IMR-90 (cell line): ENCODE data around the gene BBIP1. TPM values are rescaled to one million over a fixed set of nuclear protein-coding genes. Genes with fewer than 3 reads are reported as not detected.

Experiments
- ATAC-seq: fragments of 200-7000 bp; cut with Tn5 transposase; 2 replicates; pipeline ENCODE4 v1.9.1; 2020; ENCODE audit warnings: low read depth, mild to moderate bottlenecking, moderate library complexity
- BruUV-seq: library from RNA; stranded (reverse); fragments of 400-500 nt; replicated peaks from 2 replicates; lab custom pipeline; 2021; lab: Mats Ljungman, UMichigan
- CTCF ChIA-PET: fragments of 300-600 bp; formaldehyde crosslinking; extraction: SDS; loops from one replicate; lab custom pipeline; 2021; ENCODE audit warnings: antibody characterized with exemption; lab: Yijun Ruan, JAX
- POLR2A ChIA-PET: fragments of 300-600 bp; sonication (Branson Sonifier 250); formaldehyde crosslinking; loops from one replicate; lab custom pipeline; 2022; ENCODE audit warnings: antibody characterized with exemption; ENCODE audit not compliant: unreplicated experiment; lab: Charles Lee
- DNase-seq: peaks from one replicate; pipeline ENCODE4 v3.0.0; 2013
- H2AFZ ChIP-seq: replicated peaks from 2 replicates; pipeline ENCODE3; 2013; ENCODE audit warnings: low read length, mild to moderate bottlenecking; ENCODE audit not compliant: poor library complexity
- H2AK5ac ChIP-seq: 2 replicates; pipeline ENCODE4 v1.6.1; 2013; ENCODE audit warnings: low read depth, low read length, inconsistent platforms
- H2AK9ac ChIP-seq: replicated peaks from 2 replicates; pipeline ENCODE3; 2013; ENCODE audit warnings: mild to moderate bottlenecking, low read depth, low read length, moderate library complexity; ENCODE audit not compliant: poor library complexity
- H2BK120ac ChIP-seq: 2 replicates; pipeline ENCODE4 v1.6.1; 2013; ENCODE audit warnings: low read depth, low read length, inconsistent platforms
- H2BK15ac ChIP-seq: 3 replicates; pipeline ENCODE4 v1.6.1; 2013; ENCODE audit warnings: low read depth, low read length, inconsistent platforms
- H2BK20ac ChIP-seq: 2 replicates; pipeline ENCODE4 v1.6.1; 2013; ENCODE audit warnings: low read depth, mild to moderate bottlenecking, inconsistent platforms, low read length, moderate library complexity
- H2BK5ac ChIP-seq: 2 replicates; pipeline ENCODE4 v1.6.1; 2013; ENCODE audit warnings: mild to moderate bottlenecking, low read depth, low read length, inconsistent platforms; ENCODE audit not compliant: poor library complexity, severe bottlenecking
- H3K14ac ChIP-seq: replicated peaks from 2 replicates; pipeline ENCODE4 v1.6.1; 2013; ENCODE audit warnings: low read depth, low read length, inconsistent platforms
- H3K18ac ChIP-seq: 2 replicates; pipeline ENCODE4 v1.6.1; 2013; ENCODE audit warnings: low read depth, low read length, control low read depth
- H3K23ac ChIP-seq: 2 replicates; pipeline ENCODE4 v1.6.1; 2013; ENCODE audit warnings: low read depth, low read length, inconsistent platforms
- H3K27ac ChIP-seq: 2 replicates; pipeline ENCODE4 v1.5.1; 2013; ENCODE audit warnings: mild to moderate bottlenecking, control low read depth, low read length; ENCODE audit not compliant: insufficient read depth
- H3K27me3 ChIP-seq: 2 replicates; pipeline ENCODE4 v1.6.1; 2013; ENCODE audit warnings: low read length; ENCODE audit not compliant: control insufficient read depth, insufficient read depth
- H3K36me3 ChIP-seq: 2 replicates; pipeline ENCODE4 v1.6.1; 2013; ENCODE audit warnings: low read length, mixed read lengths; ENCODE audit not compliant: control insufficient read depth, insufficient read depth
- H3K4ac ChIP-seq: 2 replicates; pipeline ENCODE4 v1.6.1; 2013; ENCODE audit warnings: low read depth, low read length, inconsistent platforms
- H3K4me1 ChIP-seq: 2 replicates; pipeline ENCODE4 v1.6.1; 2013; ENCODE audit warnings: low read length, mixed read lengths; ENCODE audit not compliant: control insufficient read depth, insufficient read depth
- H3K4me2 ChIP-seq: 2 replicates; pipeline ENCODE4 v1.6.1; 2013; ENCODE audit warnings: low read depth, mild to moderate bottlenecking, control low read depth, low read length, moderate library complexity
- H3K4me3 ChIP-seq: 2 replicates; pipeline ENCODE4 v1.5.1; 2013; ENCODE audit warnings: low read depth, mild to moderate bottlenecking, control low read depth, low read length, moderate library complexity; ENCODE audit not compliant: insufficient read depth
- H3K56ac ChIP-seq: 2 replicates; pipeline ENCODE4 v1.6.1; 2013; ENCODE audit warnings: low read length, inconsistent platforms; ENCODE audit not compliant: insufficient read depth; ENCODE audit errors: extremely low read depth
- H3K79me1 ChIP-seq, 2 experiments: 2 replicates each; pipeline ENCODE4 v1.6.1; 2013; ENCODE audit warnings: low read length in 2 of 2, inconsistent platforms in 1 of 2, low read depth in 1 of 2
- H3K9ac ChIP-seq: 2 replicates; pipeline ENCODE4 v1.6.1; 2013; ENCODE audit warnings: low read depth, low read length, control low read depth
- H3K9me1 ChIP-seq: 2 replicates; pipeline ENCODE4 v1.6.1; 2013; ENCODE audit warnings: low read length, inconsistent platforms; ENCODE audit not compliant: insufficient read depth
- H3K9me3 ChIP-seq: 2 replicates; pipeline ENCODE4 v1.6.1; 2013; ENCODE audit warnings: low read length; ENCODE audit not compliant: control insufficient read depth, insufficient read depth
- H4K20me1 ChIP-seq: 2 replicates; pipeline ENCODE4 v1.6.1; 2013; ENCODE audit warnings: low read length, inconsistent platforms; ENCODE audit not compliant: insufficient read depth
- H4K5ac ChIP-seq: 2 replicates; pipeline ENCODE4 v1.6.1; 2013; ENCODE audit warnings: mild to moderate bottlenecking, low read depth, low read length, control low read depth
- H4K8ac ChIP-seq, 2 experiments: 2 replicates each; pipeline ENCODE4 v1.6.1; 2013; ENCODE audit warnings: low read depth in 2 of 2, low read length in 2 of 2, control low read depth in 1 of 2, inconsistent platforms in 1 of 2
- H4K91ac ChIP-seq: 2 replicates; pipeline ENCODE4 v1.6.1; 2013; ENCODE audit warnings: low read depth, low read length, inconsistent platforms; ENCODE audit not compliant: insufficient read depth
- BHLHE40 ChIP-seq: fragments of 150-350 bp; IDR thresholded peaks from 2 replicates; pipeline ENCODE4 v1.6.1; 2016; ENCODE audit warnings: mild to moderate bottlenecking, low read depth, low read length
- CHD1 ChIP-seq: IDR thresholded peaks from 2 replicates; pipeline ENCODE4 v1.6.1; 2012; ENCODE audit warnings: low read depth, low read length, improper control_type of control experiment
- CTCF ChIP-seq: conservative IDR thresholded peaks from 2 replicates; pipeline ENCODE4 v1.5.1; 2012; ENCODE audit warnings: mild to moderate bottlenecking, low read depth, low read length, improper control_type of control experiment
- FOS ChIP-seq: fragments of 150-350 bp; IDR thresholded peaks from 2 replicates; pipeline ENCODE4 v1.6.1; 2016; ENCODE audit warnings: low read depth, low read length
- MAZ ChIP-seq: IDR thresholded peaks from 2 replicates; pipeline ENCODE4 v1.6.1; 2012; ENCODE audit warnings: low read depth, mild to moderate bottlenecking, low read length, improper control_type of control experiment, moderate library complexity, borderline replicate concordance
- MXI1 ChIP-seq: IDR thresholded peaks from 2 replicates; pipeline ENCODE4 v1.6.1; 2012; ENCODE audit warnings: low read depth, mild to moderate bottlenecking, low read length, moderate library complexity, borderline replicate concordance
- NFE2L2 ChIP-seq: fragments of 150-350 bp; IDR thresholded peaks from 2 replicates; pipeline ENCODE4 v1.6.1; 2016; ENCODE audit warnings: low read depth, mild to moderate bottlenecking, low read length
- POLR2A ChIP-seq: IDR thresholded peaks from 2 replicates; pipeline ENCODE4 v1.6.1; 2012; ENCODE audit warnings: mild to moderate bottlenecking, low read depth, low read length
- RAD21 ChIP-seq: IDR thresholded peaks from 2 replicates; pipeline ENCODE4 v1.6.1; 2012; ENCODE audit warnings: low read length, improper control_type of control experiment
- RCOR1 ChIP-seq: IDR thresholded peaks from 2 replicates; pipeline ENCODE4 v1.6.1; 2012; ENCODE audit warnings: mild to moderate bottlenecking, low read length, improper control_type of control experiment; ENCODE audit not compliant: insufficient replicate concordance
- RFX5 ChIP-seq: IDR thresholded peaks from 2 replicates; pipeline ENCODE4 v1.8.0; 2012; ENCODE audit warnings: low read depth, mild to moderate bottlenecking, low read length, moderate library complexity
- USF2 ChIP-seq: fragments of 150-350 bp; IDR thresholded peaks from 2 replicates; pipeline ENCODE4 v1.6.1; 2017; ENCODE audit warnings: mild to moderate bottlenecking, antibody characterized with exemption, low read length, low read depth
- WGBS, 2 experiments: methylation state at CpG; one replicate each; pipeline versions ENCODE4 v1.1.5 to v1.1.7; 2013; ENCODE audit warnings: missing lambda C conversion rate in 2 of 2; ENCODE audit not compliant: insufficient read length in 1 of 2; ENCODE audit errors: extremely low coverage in 2 of 2; 5-methylcytosine and 5-hydroxymethylcytosine counted together
- dilution Hi-C: fragments of 300-500 bp; cut with HindIII; formaldehyde crosslinking; loops from one replicate; pipeline ENCODE4 v1.14.3; 2018; ENCODE audit warnings: low sequenced_read_pairs; ENCODE audit not compliant: unreplicated experiment
- in situ Hi-C: fragments of 300-500 bp; cut with MboI; formaldehyde crosslinking; loops from 3 replicates; pipeline ENCODE4 v1.14.3; 2019; ENCODE audit warnings: low sequenced_read_pairs, inconsistent platforms, mixed read lengths
- intact Hi-C: fragments of 100-400 bp; cut with micrococcal nuclease; formaldehyde crosslinking; loops from 2 replicates; pipeline ENCODE4 v1.10.0; 2022
- polyA plus RNA-seq, 3 experiments: library from polyadenylated mRNA; depleted of rRNA; stranded (reverse); fragments of >200 nt; gene quantifications; 2 replicates each; pipeline ENCODE4 v1.2.3, GENCODE V29; 2012; ENCODE audit warnings: low replicate concordance in 1 of 3
- total RNA-seq: library from RNA; depleted of rRNA; stranded (reverse); fragments of >200 nt; gene quantifications from 2 replicates; pipeline ENCODE4 v1.2.3, GENCODE V29; 2012

BBIP1 gene
- total and polyA plus RNA-seq, 2 of the 4 experiments (the other 2 are of a cell fraction) = 17.4 to 19.9 TPM

DNA sequence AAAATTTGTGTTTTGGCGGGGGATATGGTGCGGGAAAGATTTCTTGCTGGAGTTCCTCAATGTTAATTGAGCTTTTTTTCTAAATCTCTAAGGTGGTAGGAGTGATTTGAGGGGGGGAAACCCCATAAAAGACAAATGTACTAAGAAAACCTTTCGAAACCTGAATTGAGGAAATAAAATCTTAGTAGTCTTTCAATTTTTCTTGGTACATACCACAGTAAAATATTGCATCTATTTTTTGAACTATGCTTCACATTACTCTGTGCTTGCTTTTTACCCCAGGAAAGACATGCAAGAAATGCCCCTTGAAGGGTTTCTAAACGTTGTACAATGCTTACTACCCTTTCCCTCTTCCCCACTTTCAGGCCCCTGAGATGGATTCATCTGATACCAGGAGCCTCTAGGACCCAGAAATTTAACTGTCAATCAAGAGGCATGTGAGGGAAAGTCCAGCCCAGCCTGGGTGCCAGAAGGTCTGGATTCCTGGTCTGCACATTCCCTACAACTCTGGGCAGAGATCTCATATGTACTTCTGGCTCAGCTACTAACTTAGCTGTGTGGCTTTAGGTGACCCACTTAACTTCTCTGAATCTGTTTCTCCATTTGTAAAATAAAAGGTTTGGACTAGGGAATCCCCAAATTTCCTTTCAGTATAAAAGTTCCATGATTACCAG lies 53.0 kb downstream of the BBIP1 start (continued):
- no peak for TF ChIP-seq RCOR1

GRCh38 chr10:110865186-110865808 lies 53.7 kb downstream of the BBIP1 start:
- dilution Hi-C loops = no loop called here
- H3K79me1 ChIP-seq = no peaks in the 10 kb centered on the region
- peak overlapping the region; percentile 31 for H3K18ac ChIP-seq
- ATAC-seq (peak; percentile 80), DNase-seq (peak; percentile 27)
- peak overlapping the region; percentile 61 for H4K91ac ChIP-seq
- peak overlapping the region; percentile 38 for H4K5ac ChIP-seq
- peak overlapping the region; percentile 73 for H3K4ac ChIP-seq
- no peaks in the 10 kb centered on the region for H3K27me3 ChIP-seq
- POLR2A ChIA-PET = no interaction called here
- peak overlapping the region; percentile 77 for H2BK120ac ChIP-seq
- no peak overlapping the region for H3K4me3 ChIP-seq
- CTCF ChIA-PET = no interaction called here
- H3K9ac ChIP-seq = peak overlapping the region; percentile 13; the same call in 1 of the 2 replicates
- no peaks in the 10 kb centered on the region for H4K20me1 ChIP-seq
- H2BK5ac ChIP-seq = no peak overlapping the region
- no peak overlapping the region for H3K23ac ChIP-seq
- WGBS, 2 experiments = no CpG with 5 or more reads among the region's 6 CpGs
- H3K9me1 ChIP-seq = peaks cover 7% of the 10 kb centered on the region; the same call in 1 of the 2 replicates
- H4K8ac ChIP-seq = peak overlapping the region; percentile 24 to 79; a peak in 3 of 4 replicates
- intact Hi-C loops = no loop called here
- in situ Hi-C loops = no loop called here
- H3K56ac ChIP-seq = no peak overlapping the region
- peak overlapping the region; percentile 65; the same call in 1 of the 3 replicates for H2BK15ac ChIP-seq
- H3K9me3 ChIP-seq = no peaks in the 10 kb centered on the region
- peak overlapping the region; percentile 61; the same call in 1 of the 2 replicates for H3K27ac ChIP-seq
- TF ChIP-seq POLR2A (no peak), RAD21 (no peak), RCOR1 (no peak), CHD1 (no peak), MXI1 (no peak), MAZ (no peak), FOS (no peak), BHLHE40 (no peak), RFX5 (no peak), USF2 (no peak), CTCF (no peak), NFE2L2 (no peak)
- H2BK20ac ChIP-seq = 0 out of 2 replicates have a peak overlapping the region, but pooled peaks have one; percentile 32
- peak overlapping the region; percentile 82 for H2AFZ ChIP-seq
- H2AK5ac ChIP-seq = no peak overlapping the region
- H3K4me2 ChIP-seq = peak overlapping the region; percentile 37; the same call in 1 of the 2 replicates
- BruUV-seq = no TSS peak
- H3K4me1 ChIP-seq = peaks cover 12% of the 10 kb centered on the region
- H3K36me3 ChIP-seq = no peaks in the 10 kb centered on the region
- H2AK9ac ChIP-seq = peak overlapping the region; percentile 57
- H3K14ac ChIP-seq = peak overlapping the region; percentile 69
